Measurements from ENCODE around the gene CCDC34.
"Not testable (repeated sequence)": the region's sequence is repeated elsewhere in the genome, so short reads cannot be mapped to it uniquely, and the experiment has no call there.

Gene CCDC34

DNA sequence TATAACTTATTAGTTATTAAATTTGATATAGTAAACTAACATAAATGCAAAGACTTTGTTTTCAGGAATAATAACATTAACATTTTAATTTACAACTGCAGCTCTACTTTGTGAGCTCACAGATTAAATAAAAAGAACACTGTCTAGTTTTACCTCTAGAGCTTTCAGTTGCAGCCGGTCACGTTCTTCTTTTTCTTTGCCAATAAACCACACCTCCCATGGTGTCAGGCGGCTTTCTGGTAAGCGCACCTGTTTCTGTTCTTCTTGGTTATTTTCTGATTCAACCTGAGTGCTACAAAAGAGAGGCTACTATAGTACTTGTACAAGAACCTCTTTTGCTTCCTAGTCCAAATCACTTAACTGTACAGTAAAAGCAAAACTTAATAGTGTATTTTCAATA lies 5.8 kb downstream of the CCDC34 start:
- DNase-seq = no peak

DNA sequence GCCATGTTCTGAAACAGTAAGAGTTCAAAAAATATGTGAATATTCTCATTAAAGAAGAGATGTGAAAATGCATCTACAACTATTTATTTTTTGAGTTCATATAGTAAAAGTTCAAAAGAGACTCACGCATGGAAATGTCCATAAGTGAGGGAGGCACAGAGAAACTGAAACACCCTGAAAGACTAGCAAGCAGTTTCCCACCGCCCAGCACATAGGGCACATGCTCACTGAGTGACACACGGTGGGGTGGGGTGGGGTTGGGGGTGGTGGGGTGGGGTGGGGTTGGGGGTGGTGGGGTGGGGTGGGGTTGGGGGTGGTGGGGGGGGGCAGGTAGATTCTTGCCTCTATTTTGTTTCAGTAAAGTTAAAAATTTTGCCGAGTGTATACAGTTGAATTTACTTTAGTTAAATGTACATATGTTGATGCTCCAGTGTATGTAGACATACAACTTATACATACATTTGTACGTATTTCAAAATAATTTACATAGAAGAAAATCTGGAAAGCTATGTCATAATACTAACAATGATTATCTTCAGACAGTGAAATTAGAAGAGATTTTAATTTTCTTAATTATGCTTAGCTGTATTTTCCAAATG lies 6.3 kb downstream of the CCDC34 start:
- no peak for DNase-seq

DNA sequence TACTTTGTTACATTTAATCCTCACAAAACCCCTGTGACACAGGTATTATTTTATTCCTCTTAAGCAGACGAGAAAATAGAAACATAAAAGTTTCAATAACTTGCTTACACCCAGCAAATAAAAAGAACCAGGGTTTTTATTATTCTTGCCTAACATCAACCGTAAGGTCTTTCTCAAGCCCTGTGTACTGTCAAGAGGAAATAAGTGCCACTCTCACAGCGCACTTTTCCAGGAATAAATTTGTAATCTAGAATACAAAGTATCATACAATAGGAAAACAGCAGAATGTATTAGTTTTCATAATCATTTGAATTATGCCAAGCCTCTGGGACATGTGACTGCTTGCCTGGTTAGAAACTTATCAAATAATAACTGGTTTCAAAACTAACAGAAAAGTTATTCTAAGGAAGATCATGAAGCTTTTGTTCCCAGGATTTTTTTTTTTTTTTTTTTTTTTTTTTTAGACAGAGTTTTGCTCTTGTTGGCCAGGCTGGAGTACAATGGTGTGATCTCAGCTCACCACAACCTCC lies 7.4 kb downstream of the CCDC34 start:
- no peak for DNase-seq

DNA sequence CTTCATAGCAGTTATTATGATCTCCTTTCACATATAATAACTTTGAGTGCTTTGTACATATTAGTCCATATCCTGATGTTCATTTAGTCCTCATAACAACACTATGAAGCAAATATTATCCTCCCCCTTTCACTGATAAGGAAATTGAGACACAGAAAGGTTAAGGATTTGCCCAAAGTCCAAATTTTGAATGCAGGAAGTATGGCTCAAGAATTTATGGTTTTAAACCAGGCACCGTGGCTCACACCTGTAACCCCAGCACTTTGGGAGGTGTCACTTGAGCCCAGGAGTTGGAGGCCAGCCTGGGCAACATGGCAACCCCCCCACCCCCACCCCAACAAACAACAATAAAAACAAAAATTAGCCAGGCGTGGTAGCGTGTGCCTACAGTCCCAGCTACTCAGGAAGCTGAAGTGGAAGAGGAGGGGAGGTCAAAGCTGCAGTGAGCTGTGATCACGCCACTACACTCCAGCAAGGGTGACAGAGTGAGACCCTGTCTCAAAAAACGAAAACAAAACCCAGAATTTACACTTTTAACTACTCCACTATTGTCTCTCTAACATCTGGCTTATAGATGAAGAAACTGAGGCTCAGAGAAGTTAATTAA lies 8.6 kb downstream of the CCDC34 start:
- DNase-seq = no peak

DNA sequence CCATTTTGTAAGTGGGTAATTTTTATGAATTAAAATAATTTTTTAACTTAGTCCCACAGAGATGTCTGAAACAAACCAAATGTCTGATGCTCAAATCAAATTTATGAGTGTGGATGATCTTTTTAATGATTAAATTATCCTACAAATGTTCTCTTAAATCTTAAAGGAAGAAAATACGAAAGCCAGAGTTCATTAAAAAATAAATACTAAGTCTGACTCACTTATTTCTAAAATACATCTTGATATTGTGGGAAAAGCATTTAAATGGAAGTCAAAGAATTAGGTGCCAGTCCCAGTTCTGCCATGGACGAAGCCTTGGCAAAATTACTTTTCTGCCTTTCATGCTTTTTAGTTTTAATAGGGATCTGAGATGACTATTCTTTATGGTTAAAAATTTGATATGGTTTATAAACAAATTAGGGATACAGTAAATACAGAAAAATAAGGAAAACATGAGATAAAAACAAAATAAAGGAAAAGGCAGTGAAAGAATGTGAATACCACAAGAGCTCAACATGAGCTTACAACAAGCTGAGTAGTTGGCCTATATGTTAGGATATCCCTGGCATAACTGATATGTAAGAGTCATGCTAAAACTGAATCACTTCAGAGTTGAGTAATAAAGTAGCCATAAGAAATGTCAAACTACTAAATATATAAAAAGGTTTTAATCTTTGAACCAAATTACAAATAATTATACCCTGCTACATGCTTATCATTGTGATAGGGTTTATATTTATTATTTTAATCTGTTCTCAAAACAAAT lies 9.2 kb downstream of the CCDC34 start:
- DNase-seq = no peak

DNA sequence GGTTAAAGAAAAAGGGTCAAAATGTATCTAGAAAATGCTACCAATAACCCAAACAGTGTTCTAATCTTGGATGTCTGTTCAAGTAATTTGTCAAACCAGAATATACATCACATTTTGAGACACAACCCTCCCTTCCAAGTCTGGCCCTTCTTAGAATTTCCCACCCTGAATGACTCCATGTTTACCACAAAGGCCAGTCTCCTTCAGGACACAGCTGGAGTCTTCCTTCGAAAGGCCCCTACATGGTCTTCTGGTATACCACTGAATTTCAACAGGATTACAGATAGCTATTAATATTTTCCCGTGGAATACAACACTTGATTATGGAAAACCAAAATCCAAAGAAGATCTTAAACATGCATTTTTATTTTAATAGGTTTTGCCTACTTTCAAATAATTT lies 10.2 kb downstream of the CCDC34 start:
- no peak for DNase-seq

DNA sequence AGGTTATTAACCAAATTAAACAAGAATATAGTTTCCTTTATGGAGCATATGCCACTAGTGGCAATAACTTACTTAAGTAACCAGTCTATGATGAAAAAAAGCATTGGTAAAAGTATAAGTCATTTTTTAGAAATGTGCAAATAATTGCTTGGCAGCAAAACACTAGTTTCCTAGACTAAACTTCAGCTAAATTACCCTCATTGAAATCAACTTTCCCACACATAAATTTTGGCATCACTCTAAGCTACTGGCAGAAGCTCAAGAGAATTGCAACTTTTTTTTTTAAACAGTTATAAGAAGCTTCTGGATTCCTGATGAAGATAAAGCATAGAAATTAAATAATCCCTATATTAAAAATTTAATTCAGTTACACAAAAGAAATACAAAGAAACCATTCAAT lies 12.5 kb downstream of the CCDC34 start:
- DNase-seq = no peak

DNA sequence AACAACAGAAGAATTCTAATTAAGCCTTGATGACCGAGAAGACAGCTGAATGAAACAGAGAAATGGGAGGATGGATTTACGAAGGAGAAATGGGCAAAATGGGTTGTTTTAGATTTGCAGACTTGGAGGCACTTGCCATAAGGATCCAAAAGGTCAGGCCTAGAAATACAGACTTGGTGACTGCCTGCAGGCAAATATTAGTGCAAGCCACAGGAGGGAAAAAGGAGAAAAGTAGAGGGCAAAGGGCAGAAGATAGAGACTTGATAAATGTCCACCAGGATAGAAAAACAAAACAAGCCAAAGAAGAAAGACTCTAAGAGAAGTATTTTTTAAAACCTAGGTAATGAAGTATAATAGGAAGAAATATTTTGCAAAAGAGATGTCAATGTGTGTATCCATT lies 13.1 kb downstream of the CCDC34 start:
- no peak for DNase-seq

DNA sequence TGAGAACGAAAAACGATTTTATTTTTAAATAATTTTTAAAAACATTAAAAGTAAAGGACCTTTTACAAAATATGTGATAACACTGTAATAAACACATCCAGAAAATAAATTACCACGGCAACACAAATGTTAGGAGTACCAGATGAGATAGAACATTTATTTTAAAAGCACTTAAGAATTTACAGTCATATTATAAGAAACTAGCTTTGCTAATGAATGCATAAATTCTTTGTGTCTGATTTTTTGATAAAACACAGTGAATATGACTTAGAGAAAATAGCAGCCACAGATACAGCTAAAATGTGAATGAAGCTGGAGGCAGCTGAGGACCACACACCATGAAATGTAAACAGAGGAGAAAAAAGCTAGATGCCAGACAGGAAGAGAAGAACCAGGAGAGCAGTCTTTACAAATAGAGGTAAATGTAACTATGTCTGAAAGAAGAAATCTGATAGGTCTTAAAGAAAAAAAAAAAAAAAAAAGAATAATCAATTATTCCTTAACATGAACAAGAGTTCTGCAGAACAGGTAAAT lies 14.6 kb downstream of the CCDC34 start:
- DNase-seq = no peak

DNA sequence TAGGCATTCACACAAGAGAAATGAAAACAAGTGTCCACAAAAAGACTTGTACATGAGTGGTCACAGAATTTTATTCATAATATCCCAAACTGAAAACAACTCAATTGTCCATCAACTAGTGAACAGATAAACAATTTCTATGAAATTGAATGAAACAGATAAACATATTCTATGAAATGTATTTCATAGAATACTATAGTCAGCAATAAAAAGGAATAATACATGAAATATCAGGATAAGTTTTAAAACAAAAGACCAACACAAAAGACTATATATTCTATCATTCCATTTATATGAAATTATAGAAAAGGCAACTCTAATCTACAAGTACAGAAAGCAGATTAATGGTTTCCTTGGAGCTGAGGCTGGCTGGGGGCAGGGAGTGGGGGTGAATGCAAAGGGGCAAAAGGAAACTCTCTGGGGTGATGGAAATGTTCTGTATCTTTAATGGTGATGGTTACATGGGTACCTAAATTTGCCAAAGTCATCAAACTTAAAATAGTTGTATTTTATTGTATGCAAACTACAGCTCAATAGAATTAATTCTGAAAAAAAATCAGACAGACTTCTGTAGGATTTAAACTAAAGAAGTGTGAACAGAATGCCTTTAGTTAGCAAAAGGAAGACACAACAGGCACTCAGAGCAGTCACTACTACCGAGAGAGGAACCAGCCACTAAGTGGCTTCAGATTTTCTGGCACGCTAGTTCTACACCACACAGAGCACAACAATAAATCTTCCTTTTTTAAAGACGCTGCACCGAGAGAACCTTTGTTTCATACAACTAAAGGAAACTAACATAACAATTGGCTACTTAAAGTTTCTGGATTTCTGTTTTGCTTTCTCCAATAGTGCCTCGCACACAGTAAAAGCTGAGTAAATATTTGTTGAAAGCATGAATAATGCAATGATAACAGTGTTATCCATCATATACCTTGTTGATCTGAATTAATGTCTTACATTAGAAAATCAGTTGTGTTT lies 15.4 kb downstream of the CCDC34 start:
- DNase-seq = no peak

DNA sequence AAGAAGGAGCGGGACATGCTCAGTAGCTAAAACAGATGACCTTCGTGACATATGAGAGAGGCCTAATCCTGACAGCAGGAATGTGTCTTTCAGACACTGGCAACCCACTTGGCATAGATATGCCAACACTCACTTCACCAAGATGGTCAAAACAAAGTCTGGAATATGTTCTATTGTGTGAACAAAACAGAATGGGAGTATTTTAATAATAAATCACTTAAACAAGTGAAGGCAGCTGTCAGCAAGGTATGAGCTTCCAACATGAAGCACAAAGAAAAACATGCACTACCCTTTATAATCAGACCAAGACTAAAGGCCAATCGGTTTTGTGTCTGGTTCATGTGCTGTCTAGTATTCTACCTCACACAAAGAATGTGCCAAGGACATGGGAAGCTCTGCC lies 23.1 kb downstream of the CCDC34 start:
- no peak for DNase-seq

DNA sequence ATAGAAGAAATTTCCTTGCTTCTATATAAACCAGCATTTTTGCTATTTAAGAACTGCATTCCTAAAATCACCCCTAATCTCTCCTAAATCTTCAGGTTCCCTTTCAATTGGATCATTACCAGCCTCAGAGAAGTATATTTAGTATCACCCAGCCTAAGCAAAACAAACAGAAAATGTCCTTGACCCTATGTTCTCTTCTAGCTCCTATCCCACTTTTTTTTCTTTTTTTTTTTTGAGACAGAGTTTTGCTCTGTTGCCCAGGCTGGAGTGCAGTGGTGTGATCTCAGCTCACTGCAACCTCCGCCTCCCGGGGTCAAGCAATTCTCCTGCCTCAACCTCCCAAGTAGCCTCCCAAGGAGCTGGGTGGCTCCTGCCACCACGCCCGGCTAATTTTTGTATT lies 28.3 kb downstream of the CCDC34 start:
- not testable (repeated sequence) for DNase-seq

DNA sequence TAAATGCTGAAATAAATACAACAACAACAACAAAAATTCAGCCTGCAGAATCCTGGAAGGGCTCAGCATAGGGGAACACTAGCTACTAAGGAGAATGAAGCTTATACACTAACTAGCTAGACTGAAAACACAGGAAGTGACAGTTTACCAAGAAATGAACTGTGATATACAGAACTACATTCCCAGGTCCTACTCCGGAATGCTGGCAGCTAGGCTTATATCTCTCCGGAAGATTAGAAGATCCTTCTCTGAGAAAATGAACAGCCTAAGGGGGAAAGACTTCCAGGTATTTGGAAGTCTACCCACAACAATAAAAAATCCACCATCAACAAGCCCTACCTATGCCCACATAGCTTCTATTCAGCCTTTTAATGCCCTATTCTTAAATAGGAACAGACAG lies 31.0 kb downstream of the CCDC34 start:
- no peak for DNase-seq

DNA sequence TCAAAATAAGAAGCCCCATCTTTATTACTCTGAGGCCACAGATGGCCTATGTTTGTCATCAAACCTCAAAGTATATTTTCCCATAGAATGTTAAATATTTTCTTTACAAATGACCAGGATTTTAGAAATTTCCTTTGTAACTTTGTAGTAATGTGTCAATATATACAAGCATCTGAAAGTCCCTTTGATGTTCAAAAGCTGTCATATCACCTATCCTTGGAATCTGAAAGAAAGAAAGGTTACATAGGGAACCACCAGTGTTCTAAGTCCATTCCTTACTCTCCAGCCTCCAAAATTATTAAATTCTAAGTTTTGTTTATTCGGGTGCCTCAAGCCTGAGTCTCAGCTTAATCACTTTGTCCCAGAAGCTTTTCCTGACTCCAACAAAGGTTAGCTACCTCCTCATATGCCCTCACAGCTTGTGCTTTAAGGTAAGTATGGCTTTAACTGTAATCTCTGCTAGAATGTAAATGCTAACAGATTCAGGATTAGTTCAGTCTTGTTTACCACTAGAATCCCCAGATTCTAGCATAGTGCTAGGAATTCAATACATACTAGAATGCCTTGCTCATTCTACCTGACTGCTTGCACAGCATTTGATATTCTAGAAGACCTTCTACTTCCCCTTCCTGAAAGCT lies 32.3 kb downstream of the CCDC34 start:
- DNase-seq = no peak

DNA sequence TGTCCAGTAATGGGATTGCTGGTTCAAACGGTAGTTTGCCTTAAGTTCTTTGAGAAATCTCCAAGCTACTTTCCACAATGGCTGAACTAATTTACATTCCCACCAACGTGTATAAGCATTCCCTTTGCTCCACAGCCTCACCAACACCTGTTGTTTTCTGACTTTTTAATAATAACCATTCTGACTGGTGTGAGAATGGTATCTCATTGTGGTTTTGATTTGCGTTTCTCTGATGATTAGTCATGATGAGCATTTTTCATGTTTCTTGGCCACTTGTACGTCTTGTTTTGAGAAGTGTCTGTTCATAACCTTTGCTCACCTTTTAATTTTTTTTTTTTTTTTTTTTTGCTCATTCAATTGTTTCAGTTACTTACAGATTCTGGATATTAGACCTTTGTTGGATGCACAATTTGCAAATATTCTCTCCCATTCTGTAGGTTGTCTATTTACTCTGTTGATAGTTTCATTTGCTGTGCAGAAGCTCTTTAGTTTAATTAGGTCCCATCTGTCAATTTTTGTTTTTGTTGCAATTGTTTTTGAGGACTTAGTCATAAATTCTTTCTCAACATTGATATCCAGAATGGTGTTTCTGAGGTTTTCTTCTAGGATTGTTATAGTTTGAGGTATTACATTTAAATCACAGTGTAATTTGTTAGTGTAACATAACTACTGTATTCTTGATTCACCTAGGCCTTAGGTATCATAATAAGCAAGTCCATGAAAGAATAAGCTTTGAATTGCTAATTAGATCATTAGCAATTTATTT lies 33.0 kb downstream of the CCDC34 start:
- no peak for DNase-seq

DNA sequence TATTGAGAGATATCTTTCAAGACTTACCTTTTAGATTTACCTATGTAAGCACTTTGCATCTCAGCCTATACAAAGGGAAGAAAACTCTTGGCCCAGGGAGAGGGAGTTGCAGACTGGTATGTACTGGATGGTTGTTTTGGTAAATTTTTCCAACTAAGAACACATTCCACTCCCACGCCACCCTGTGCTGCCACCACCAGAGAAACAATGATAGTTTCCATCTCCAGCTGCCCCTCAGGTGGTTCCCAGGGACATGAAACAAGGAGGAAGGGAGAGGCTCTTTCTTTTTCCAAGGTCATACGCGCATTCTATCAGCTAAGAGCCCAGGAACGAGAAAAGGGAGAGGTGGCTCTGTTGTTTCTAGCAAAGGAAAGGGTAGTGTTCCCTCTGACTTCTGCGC lies 34.4 kb downstream of the CCDC34 start:
- DNase-seq = no peak

DNA sequence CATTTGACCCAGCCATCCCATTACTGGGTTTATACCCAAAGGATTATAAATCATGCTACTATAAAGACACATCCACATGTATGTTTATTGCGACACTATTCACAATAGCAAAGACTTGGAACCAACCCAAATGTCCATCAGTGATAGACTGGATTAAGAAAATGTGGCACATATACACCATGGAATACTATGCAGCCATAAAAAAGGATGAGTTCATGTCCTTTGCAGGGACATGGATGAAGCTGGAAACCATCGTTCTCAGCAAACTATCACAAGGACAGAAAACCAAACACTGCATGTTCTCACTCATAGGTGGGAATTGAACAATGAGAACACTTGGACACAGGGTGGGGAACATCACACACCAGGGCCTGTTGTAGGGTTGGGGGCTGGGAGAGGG lies 36.0 kb downstream of the CCDC34 start:
- not testable (repeated sequence) for DNase-seq

DNA sequence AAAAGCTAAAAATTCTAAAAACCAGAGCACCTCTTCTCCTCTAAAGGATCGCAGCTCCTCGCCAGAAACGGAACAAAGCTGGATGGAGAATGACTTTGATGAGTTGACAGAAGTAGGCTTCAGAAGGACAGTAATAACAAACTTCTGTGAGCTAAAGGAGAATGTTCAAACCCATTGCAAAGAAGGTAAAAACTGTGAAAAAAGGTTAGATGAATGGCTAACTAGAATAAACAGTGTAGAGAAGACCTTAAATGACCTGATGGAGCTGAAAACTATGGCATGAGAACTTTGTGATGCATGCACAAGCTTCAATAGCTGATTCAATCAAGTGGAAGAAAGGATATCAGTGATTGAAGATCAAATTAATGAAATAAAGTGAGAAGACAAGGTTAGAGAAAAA lies 40.8 kb downstream of the CCDC34 start:
- not testable (repeated sequence) for DNase-seq

DNA sequence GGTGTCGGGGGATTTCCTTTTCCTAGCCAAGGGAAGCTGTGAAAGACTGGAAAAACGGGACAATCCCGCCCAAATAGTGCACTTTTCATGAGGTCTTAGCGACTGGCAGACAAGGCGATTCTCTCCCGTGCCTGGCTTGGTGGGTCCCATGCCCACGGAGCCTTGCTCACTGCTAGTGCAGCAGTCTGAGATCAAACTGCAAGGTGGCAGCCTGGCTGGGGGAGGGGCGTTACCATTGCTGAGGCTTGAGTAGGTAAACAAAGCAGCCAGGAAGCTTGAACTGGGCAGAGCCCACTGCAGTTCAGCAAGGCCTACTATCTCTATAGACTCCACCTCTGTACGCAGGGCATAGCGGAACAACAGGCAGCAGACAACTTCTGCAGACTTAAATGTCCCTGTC lies 41.7 kb downstream of the CCDC34 start:
- DNase-seq = not testable (repeated sequence)

DNA sequence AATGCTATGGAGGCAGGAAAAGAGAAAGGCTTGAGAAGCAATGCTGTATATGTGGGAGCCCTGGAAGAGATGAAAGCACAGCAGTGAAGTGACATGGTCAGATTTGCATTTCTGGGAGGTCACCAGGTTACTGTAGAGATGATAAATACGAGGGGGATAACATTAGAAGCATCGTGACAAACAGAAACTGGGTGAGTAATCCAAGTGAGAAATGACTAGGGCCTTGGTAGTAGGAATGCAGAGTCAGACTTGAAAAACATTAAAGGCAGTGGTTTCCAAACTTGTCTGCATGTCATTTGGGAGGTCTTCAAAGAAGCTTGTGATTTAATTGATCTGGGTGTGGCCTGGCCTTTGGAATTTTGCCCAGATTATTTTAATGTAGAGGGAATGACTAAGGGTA lies 43.9 kb downstream of the CCDC34 start:
- no peak for DNase-seq

DNA sequence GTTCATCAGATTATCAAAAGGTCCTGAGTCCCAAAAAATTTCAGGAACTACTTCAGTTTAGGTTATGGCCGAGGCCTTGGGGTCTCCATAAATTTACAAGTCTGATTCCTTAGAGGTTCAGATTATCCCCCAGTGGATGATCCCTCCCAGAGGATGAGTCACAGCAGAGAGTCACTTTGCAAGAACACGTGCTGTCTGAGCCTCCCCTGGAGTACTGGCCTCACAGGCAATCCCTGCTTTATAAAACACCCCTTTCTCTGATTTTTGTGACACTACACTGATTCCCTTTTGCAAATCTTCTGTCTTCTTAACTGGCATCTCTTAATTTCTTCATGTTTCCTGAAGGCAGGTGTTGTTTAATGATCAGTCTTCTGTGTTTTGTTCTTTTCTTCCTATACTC lies 45.3 kb downstream of the CCDC34 start:
- no peak for DNase-seq

Data from stimulated activated CD4-positive, alpha-beta T cell treated with anti-CD3 and anti-CD28 coated beads, Interleukin-2, amount 100 ng/mL, for 48 hours (primary cell).